NCI-H128 (cell line): ENCODE data around the gene DOCK9.

Experiments used
- DNase-seq: peaks from one replicate; lab custom pipeline; 2025; ENCODE audit not compliant: unreplicated experiment; lab: John Stamatoyannopoulos, UW

The DOCK9 gene

DNA sequence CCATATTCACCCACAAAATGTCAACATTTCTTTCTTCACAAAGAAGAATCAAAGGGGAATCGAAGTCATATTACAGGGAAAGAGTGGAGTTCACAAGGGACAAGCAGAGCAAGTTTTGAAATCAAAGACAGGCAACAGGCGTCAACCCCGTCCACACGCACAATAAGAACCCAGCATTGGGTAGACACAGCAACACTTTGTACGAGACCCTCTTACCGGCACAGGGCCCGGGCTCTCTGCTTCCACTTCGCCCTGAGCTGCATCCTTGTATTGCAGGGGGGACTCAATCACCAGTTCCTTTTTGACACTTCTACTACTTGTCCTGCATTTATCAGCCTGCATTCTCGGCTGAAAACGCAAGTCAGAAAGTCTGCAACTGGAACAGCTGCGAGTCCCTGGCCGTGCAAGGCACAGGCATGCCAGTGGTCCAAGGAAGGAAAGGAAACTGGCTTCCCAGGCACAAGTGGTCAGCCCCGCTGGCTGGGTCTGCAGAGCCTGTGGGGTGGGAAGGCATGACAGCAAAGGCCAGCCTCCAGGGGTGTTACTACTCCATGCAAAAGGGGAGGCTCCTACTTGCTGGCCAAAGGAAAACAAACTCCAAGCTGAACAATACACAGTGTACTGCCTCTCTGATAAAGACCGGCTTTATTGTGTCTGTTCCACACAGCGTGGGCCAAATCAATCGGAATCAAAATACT, at the start of gene DOCK9:
DOCK9 (minus strand) TSS at position 497 of the 698 bp plus-strand sequence; CDS start at position 342, 155 bp downstream.
- DNase-seq: no peak

DNA sequence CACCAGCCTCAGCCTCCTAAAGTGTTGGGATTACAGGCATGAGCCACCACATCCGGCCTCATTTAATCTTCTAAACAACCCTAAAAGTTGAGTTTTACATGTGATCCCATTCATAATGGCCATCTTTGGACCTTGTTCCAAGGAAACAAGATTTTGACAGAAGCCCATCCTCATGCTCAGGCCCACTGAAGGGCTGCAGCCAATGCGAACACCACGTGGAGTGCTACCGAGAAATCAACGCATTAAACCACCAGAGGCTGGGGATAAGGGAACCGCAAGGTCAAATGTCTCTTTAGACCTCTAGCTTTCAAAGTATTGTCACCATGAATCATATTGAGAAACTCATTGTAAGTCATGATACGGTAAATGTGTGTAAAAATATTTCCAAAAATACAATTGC, 49.4 kb upstream of the DOCK9 start:
- no peak for DNase-seq

DNA sequence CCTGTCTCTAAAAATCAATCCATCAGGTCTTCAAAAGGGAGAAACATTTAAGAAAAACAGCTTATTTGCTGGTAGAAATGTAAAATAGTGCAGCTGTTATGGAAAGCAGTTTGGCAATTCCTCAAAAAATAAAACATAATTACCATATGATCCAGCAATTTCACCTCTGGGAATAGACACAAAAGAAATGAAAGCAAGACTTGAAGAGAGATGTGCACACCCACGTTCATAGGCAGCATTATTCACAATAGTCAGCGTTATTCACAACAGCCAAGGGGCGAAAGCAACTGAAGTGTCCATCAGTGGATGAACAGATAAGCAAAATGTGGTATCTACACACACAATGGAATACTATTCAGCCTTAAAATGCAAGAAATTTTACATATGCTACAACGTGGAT, 45.1 kb upstream of the DOCK9 start:
- DNase-seq: no peak

DNA sequence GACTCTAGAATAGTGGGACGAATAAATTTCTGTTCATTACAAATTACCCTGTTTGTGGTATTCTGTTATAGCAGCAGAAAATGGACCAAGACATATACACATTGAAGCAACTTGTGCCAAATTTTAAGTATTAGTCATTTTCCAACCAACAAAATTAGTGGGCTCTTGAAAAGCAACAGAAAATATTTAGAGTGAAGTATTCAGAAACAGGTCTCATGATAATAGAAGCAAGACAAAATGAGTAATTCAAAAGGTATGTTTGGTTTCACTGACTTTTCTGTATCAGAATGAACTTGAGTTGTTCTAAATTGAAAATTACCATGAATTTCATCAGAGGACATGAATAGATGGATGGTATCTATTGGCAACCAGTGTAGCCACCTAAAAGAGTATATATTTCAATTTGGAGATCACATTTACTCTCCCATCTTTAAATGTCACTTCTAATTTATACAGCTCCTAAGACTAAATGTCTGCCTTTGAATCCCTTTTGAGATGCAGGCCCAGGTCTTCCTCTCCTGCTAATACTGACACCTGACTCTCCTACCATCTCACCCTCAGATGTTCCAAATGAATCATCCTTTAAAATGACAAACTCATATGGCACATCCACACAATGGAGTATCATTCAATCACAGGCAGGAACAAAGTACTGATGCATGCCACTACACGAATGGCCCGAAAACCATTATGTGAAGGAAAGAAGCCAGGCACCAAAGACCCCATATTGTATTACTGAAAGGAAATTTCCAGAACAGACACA, 40.7 kb upstream of the DOCK9 start:
- DNase-seq: no peak

DNA sequence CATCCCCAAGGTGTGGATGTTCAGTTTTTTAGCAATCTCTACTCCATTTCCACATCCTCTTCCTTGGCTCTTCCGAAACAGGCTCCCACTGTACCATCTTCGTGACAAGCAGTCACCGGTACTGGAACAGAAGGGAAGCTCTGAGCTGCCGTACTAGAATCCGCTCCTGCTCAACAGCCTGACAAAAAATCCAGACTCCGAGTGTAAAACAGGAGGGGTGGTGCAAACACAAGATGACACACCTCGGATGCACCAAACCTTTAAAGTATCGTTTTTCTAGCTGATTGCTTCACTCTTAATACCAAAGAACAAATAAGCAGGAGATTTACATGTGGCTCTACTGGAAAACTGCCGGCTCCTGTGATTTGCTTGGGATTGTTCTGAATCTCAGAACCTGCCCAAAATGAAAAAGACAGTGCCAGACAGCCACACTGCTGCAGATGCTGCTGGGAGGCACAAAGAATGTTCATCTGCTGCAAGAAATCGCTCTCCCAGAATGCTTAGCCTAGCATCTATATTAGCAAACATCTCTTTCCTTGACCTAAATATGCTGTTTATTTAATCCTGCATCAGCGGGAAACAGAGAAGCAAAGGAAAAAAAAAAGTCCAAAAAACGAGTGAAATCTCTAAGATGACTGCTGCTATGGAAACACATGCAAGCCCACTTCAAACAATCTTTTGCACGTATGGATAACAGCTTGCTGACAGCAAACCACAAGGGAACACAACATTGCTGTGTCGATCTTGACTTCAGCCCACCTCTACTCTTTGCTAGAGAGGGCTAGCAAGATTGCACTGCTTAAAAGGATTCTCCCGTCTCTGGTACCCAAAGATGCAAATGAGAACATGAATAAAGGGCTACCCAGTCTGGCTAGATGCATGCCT, 38.0 kb upstream of the DOCK9 start:
- no peak for DNase-seq

GRCh38 chr13:99014522-99014921, 36.7 kb upstream of the DOCK9 start:
- no peak for DNase-seq

DNA sequence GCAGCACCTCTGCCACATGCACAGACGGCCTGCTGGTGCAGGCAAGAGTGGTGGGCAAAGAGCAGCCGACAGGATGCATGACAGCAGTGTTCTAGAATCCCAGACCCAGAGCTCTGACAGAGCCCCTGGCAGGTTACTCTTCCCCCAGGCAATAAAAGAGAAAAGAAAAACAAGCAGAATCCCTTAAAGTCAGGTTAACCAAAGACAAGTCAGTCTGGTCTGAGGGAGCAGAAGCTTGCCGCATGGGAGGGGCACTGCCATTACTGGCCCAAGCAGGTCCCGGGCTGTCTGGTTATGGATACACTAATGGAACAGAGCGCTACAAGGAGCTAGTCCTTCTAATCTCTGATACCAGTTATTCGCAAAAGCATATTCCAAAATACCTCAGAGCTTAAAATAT, 36.1 kb upstream of the DOCK9 start:
- DNase-seq: no peak

- no peak for DNase-seq
Measured at GRCh38 chr13:99012539-99012938, 34.7 kb upstream of the DOCK9 start.

DNA sequence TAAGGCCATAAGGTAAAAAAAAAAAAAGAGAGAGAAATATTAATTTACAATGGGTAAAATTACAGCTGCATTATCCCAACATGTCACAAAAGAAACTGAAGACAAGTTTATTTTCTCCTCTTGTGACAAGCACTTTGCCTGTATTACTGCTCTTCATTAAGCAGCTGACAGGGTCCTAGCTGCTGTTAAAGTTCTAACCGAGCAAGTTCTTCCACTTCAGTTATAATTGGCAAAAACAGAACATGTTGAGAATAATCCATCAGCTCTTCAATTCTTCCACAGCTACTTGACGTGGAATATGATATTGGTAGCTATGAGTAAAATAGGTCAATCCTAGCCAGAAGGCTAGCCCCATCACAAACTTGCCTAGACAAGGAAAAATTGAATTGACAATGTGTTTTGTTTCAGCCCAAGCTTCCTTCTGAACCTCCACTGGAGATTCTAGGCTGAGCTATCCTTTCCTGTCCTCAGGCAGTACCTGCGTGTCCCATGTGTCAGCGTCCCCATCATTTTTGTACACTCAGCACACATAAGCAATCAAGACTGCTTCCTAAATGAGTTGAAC, 32.2 kb upstream of the DOCK9 start:
- DNase-seq: no peak

- no peak for DNase-seq
Measured at GRCh38 chr13:99008577-99008976, 30.7 kb upstream of the DOCK9 start.

DNA sequence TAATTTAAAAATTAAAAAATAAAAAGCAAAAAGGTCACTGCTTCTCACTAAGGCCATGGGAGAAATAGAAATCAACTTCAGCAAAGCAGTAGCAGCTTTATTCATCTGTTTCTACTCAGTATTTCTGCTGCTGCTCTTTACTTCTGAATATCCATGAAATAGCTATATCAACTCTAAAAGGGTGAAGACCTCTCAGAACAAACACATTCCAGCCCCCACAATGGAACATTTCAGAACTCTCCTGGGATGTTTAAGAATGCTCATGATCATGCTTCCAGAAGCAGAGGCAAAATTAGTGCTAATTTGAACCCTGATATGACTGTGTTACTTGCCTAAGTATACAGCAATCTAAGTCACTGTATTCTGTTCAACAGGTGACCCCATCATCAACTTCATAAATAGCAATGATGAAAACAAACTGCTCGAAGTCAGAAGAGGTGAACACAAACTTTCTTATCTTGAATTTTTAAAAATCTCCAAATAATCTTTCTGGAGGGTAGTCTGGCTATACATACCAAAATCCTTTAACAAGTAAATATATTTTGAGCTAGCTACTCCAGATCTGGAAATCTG, 29.6 kb upstream of the DOCK9 start:
- DNase-seq: no peak

- DNase-seq: no peak
Measured at GRCh38 chr13:99005609-99006008, 27.7 kb upstream of the DOCK9 start.

DNA sequence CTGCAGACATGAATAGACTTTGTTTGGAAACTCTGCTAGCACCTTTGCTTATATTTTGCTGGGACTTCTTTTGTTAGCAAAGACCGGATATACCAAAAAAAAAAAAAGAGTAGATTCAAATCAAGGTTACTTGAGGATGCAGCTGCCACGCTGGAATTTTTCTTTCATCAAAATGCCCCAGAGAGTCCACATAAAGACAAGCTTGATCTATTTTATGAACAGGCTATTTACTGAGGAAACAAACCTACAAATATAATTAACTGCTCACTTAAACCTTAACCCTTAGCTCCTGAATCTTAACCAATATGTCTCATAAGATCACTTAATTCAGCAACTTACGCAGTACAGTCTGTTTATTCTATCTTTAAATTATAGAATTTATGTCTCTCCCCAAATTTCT, 27.1 kb upstream of the DOCK9 start:
- no peak for DNase-seq

- no peak for DNase-seq
Measured at GRCh38 chr13:99003851-99004471, 26.1 kb upstream of the DOCK9 start.

GRCh38 chr13:99003186-99003585, 25.3 kb upstream of the DOCK9 start:
- no peak for DNase-seq

DNA sequence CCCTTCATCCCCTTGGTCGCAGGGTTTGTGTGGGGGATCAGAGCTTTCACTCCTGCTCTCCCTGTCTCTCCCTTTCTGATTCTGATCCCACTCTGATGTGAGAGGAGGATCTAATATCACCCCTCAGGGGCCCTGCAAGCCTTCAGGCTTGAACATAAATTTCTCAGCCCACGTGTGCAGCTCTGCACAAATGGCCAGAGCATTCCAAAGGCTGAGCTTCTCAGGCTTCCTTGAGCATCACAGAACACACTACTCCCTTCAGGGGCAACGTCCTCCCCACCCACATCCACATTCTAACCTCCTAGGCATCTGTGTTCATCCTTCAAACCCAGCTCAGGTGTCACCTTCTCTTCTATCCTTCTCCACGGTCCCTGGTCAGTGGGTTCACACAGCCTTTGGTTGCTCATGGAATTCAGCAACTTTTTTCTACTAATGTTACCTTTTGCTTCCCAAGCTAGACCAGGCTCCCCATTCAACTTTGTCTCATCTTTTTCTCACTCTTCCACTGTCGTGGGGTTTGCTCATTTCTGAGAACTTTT, 24.4 kb upstream of the DOCK9 start:
- no peak for DNase-seq

DNA sequence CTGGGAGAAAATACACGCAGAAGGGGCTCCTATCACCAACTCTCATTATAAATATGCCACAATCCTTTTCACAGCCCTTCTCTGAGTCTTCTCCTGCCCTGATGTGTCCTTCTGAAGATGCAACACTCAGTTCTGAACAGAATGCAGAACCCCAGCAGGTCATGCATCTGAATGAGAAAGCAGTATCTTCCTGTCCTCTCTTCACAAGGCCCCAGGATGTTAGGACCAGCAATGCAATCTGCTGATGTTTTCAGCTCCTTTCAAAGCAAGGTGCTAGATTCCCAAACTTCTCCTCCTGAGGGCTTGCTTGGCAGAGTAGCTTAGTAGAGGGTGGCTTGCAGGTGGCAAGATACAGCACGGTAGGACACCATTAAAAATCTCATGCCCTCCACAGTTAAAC, 22.3 kb upstream of the DOCK9 start:
- DNase-seq: no peak

- no peak for DNase-seq
Measured at GRCh38 chr13:98999639-98999952, 21.7 kb upstream of the DOCK9 start.

DNA sequence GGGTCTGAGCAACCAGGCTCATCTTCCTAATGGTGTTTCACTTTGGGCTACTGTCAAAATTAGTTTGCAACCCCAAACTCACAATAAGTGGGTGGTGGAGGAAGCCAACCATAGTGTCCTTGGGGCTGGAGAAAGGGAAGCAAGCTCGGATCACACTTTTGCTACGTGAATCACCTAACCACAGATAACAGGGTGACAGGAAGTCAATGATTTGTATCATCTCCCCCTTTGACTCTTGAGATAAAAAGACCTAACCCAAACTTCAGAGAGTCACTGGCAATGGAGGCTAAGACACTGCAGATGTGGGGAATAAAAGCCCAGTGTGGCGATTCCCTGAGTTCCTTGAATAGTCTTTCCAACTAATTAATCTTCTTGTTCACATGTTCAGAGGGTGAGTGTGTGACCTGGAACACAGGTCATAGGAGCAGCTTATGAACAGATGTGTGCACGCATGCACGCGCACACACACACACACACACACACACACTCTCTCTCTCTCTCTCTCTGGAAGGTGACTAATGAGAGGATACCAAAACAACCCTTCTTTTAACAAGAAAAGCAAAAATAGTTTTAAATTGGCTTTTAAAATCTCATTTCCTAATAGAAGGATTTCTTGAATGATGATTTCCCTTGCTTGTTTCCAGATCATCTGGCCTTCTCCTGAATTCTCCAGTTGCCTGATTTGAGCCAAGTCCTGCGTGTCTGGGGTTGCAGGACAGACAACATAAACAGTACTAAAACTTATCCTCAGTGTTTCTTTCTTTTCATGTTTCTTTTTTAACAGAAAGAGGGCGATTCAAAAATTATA, 21.2 kb upstream of the DOCK9 start:
- no peak for DNase-seq
